Measurements from ENCODE around the gene NFAM1. TPM values are rescaled to one million over a fixed set of nuclear protein-coding genes. Genes with fewer than 3 reads are reported as not detected.

Gene NFAM1
- total and polyA plus RNA-seq, 4 donors, result 0.36 to 3.8 (median 2.6) TPM

GRCh38 chr22:42365111-42365865 lies 66.9 kb downstream of the NFAM1 start:
- DNase-seq (ENCODE audit: low spot score), result no peak
- TF ChIP-seq SP1 (IDR thresholded peaks at IDR 0.05), result no peak
- TF ChIP-seq FOXA2 (IDR thresholded peaks at IDR 0.05), result no peak
- no peak for TF ChIP-seq REST (IDR thresholded peaks at IDR 0.05)
- TF ChIP-seq GABPA (IDR thresholded peaks at IDR 0.05 in 1 of 2, conservative IDR thresholded peaks at IDR 0.05 in 1 of 2), result no peak
- TF ChIP-seq JUND (IDR thresholded peaks at IDR 0.05), result no peak
- TF ChIP-seq HNF4G (IDR thresholded peaks at IDR 0.05), result no peak
- no peak for TF ChIP-seq RXRA (IDR thresholded peaks at IDR 0.05)
- TF ChIP-seq NR2F2 (IDR thresholded peaks at IDR 0.05), result no peak
- TF ChIP-seq ZBTB33 (IDR thresholded peaks at IDR 0.05), result no peak
- no peak for TF ChIP-seq MAX (IDR thresholded peaks at IDR 0.05)
- TF ChIP-seq TAF1 (conservative IDR thresholded peaks at IDR 0.05), result no peak
- TF ChIP-seq ATF3 (IDR thresholded peaks at IDR 0.05), result no peak
- no peak for TF ChIP-seq RAD21 (IDR thresholded peaks at IDR 0.05)
- TF ChIP-seq FOXA1 (IDR thresholded peaks at IDR 0.05), result no peak
- no peak for TF ChIP-seq YY1 (IDR thresholded peaks at IDR 0.05)
- TF ChIP-seq HNF4A (conservative IDR thresholded peaks at IDR 0.05), result no peak
- Histone ChIP-seq H3K4me3 (ENCODE audit: low read depth in 1 of 3, low read length in 3 of 3) (no peak overlapping the region), H3K36me3 (ENCODE audit: control insufficient read depth in 4 of 4, insufficient read depth in 3 of 4, low read depth in 1 of 4, low read length in 3 of 4) (no peaks in the 10 kb centered on the region), H3K4me1 (ENCODE audit: control insufficient read depth in 4 of 4, insufficient read depth in 4 of 4, low read length in 3 of 4) (peaks cover 2 to 25% (median 18%) of the 10 kb centered on the region in 4 donors), H3K27ac (ENCODE audit: low read depth in 1 of 2, low read length in 2 of 2) (no peak overlapping the region), H3K27me3 (ENCODE audit: control insufficient read depth in 4 of 4, insufficient read depth in 4 of 4, low read length in 3 of 4) (no peaks in the 10 kb centered on the region), H3K9me3 (ENCODE audit: control insufficient read depth in 4 of 4, low read length in 3 of 4) (no peaks in the 10 kb centered on the region), H3K9ac (ENCODE audit: low read depth in 1 of 2, low read length in 2 of 2) (no peak overlapping the region)
- 61% methylated on average over 14 of the region's 14 CpGs for WGBS

GRCh38 chr22:42364604-42365110 lies 67.5 kb downstream of the NFAM1 start:
- DNase-seq (ENCODE audit: low spot score), result no peak
- no peak overlapping the region for H3K9ac ChIP-seq (ENCODE audit: low read depth in 1 of 2, low read length in 2 of 2)
- 55% methylated on average over 13 of the region's 13 CpGs for WGBS
- H3K9me3 ChIP-seq (ENCODE audit: control insufficient read depth in 4 of 4, low read length in 3 of 4), result no peaks in the 10 kb centered on the region
- H3K27me3 ChIP-seq (ENCODE audit: control insufficient read depth in 4 of 4, insufficient read depth in 4 of 4, low read length in 3 of 4), result no peaks in the 10 kb centered on the region
- H3K36me3 ChIP-seq (ENCODE audit: control insufficient read depth in 4 of 4, insufficient read depth in 3 of 4, low read depth in 1 of 4, low read length in 3 of 4), result no peaks in the 10 kb centered on the region
- H3K4me1 ChIP-seq (ENCODE audit: control insufficient read depth in 4 of 4, insufficient read depth in 4 of 4, low read length in 3 of 4), result peaks cover 2 to 30% (median 20%) of the 10 kb centered on the region in 4 donors
- H3K27ac ChIP-seq (ENCODE audit: low read depth in 1 of 2, low read length in 2 of 2), result no peak overlapping the region
- no peak for TF ChIP-seq ZBTB33 (IDR thresholded peaks at IDR 0.05)
- no peak for TF ChIP-seq EGR1 (IDR thresholded peaks at IDR 0.05; ENCODE audit: low read depth in 2 of 2)
- no peak for TF ChIP-seq ATF3 (IDR thresholded peaks at IDR 0.05)
- TF ChIP-seq REST (IDR thresholded peaks at IDR 0.05), result no peak
- no peak overlapping the region for H3K4me3 ChIP-seq (ENCODE audit: low read depth in 1 of 3, low read length in 3 of 3)

All from liver (tissue), 9 donors.